Ishikawa (cell line): Measurements from ENCODE around the gene STAT5A.

Experiments used
- CREB1 ChIP-seq: IDR thresholded peaks from 2 replicates; pipeline ENCODE4 v1.6.1; 2012; ENCODE audit warnings: low read depth
- TAF1 ChIP-seq: IDR thresholded peaks from 2 replicates; pipeline ENCODE4 v1.6.1; 2012; ENCODE audit warnings: low read depth, mild to moderate bottlenecking
- YY1 ChIP-seq: IDR thresholded peaks from 2 replicates; pipeline ENCODE4 v1.6.1; 2012; ENCODE audit warnings: low read depth
- TF ChIP-seq, protein P1 (sequence below): IDR thresholded peaks from 2 replicates; pipeline ENCODE4 v1.6.1; 2012; ENCODE audit warnings: low read depth, mild to moderate bottlenecking
- TF ChIP-seq, protein P2 (sequence below): IDR thresholded peaks from 2 replicates; pipeline ENCODE4 v1.6.1; 2012
- TF ChIP-seq, protein P3 (sequence below): IDR thresholded peaks from 2 replicates; pipeline ENCODE4 v1.6.1; 2012

DNA sequence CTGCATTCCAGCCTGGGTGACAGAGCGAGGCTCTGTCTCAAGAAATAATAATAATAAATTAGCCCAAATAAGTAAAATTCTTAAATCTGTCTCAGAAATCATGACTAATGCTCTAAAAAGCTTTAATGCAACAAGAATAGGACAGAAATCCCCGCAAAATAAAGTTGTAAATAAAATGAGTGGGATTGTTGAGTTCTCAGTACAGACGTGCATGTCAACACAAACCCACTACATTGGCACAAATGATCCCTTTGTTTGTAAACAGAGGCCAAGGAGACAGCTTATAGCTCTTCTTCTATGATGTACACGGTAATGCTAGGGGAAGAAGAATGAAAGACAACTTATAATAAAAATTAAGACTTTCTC is 18.1 kb upstream of the STAT5A start:
- TF ChIP-seq, protein P1, sequence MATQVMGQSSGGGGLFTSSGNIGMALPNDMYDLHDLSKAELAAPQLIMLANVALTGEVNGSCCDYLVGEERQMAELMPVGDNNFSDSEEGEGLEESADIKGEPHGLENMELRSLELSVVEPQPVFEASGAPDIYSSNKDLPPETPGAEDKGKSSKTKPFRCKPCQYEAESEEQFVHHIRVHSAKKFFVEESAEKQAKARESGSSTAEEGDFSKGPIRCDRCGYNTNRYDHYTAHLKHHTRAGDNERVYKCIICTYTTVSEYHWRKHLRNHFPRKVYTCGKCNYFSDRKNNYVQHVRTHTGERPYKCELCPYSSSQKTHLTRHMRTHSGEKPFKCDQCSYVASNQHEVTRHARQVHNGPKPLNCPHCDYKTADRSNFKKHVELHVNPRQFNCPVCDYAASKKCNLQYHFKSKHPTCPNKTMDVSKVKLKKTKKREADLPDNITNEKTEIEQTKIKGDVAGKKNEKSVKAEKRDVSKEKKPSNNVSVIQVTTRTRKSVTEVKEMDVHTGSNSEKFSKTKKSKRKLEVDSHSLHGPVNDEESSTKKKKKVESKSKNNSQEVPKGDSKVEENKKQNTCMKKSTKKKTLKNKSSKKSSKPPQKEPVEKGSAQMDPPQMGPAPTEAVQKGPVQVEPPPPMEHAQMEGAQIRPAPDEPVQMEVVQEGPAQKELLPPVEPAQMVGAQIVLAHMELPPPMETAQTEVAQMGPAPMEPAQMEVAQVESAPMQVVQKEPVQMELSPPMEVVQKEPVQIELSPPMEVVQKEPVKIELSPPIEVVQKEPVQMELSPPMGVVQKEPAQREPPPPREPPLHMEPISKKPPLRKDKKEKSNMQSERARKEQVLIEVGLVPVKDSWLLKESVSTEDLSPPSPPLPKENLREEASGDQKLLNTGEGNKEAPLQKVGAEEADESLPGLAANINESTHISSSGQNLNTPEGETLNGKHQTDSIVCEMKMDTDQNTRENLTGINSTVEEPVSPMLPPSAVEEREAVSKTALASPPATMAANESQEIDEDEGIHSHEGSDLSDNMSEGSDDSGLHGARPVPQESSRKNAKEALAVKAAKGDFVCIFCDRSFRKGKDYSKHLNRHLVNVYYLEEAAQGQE: no peak
- TF ChIP-seq YY1 (no peak), TAF1 (no peak), CREB1 (no peak)
- TF ChIP-seq, protein P2, sequence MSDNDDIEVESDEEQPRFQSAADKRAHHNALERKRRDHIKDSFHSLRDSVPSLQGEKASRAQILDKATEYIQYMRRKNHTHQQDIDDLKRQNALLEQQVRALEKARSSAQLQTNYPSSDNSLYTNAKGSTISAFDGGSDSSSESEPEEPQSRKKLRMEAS: no peak
- TF ChIP-seq, protein P3, sequence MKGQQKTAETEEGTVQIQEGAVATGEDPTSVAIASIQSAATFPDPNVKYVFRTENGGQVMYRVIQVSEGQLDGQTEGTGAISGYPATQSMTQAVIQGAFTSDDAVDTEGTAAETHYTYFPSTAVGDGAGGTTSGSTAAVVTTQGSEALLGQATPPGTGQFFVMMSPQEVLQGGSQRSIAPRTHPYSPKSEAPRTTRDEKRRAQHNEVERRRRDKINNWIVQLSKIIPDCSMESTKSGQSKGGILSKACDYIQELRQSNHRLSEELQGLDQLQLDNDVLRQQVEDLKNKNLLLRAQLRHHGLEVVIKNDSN: no peak
